Measurements from ENCODE around the gene ZBED1. TPM values are rescaled to one million over a fixed set of nuclear protein-coding genes. Genes with fewer than 3 reads are reported as not detected.
"Not testable (repeated sequence)": the region's sequence is repeated elsewhere in the genome, so short reads cannot be mapped to it uniquely, and the experiment has no call there.

The ZBED1 gene
- total and polyA plus RNA-seq, 9 of the 15 experiments (the other 6 are each of a cell fraction or from before 2014, with no cell fraction given), result 0.61 to 27.6 (median 13.9) TPM

- H3K36me3 ChIP-seq (ENCODE audit: control insufficient read depth, insufficient read depth, low read length); H3K9me3 ChIP-seq (replicated peaks; ENCODE audit: control insufficient read depth, insufficient read depth, low read depth, low read length); H3K4me2 ChIP-seq (ENCODE audit: insufficient read depth, low read length); H3K9ac ChIP-seq (ENCODE audit: insufficient read depth in 1 of 2, low read depth in 2 of 2, low read length in 2 of 2); H3K9me1 ChIP-seq (ENCODE audit: control insufficient read depth, insufficient read depth, low read length); CTCF ChIA-PET (ENCODE audit: low intra/inter-chr PET ratio); POLR2A ChIA-PET; H4K20me1 ChIP-seq (replicated peaks; ENCODE audit: control insufficient read depth, insufficient read depth, low read length); BruUV-seq (replicated peaks); H3K27me3 ChIP-seq (ENCODE audit: control insufficient read depth in 2 of 2, insufficient read depth in 2 of 2, low read length in 2 of 2); H3K4me1 ChIP-seq (replicated peaks in 1 of 2; ENCODE audit: control insufficient read depth in 2 of 2, insufficient read depth in 2 of 2, low read length in 2 of 2); ATAC-seq; H3K4me3 ChIP-seq; H3K27ac ChIP-seq (ENCODE audit: extremely low read depth, low read depth, low read length); DNase-seq (ENCODE audit: extremely low read depth in 1 of 4, low spot score in 3 of 4); FAIRE-seq; H2AFZ ChIP-seq (ENCODE audit: low read depth, low read length); TF ChIP-seq ZBTB40 (CRISPR knock-in tag; IDR thresholded peaks at IDR 0.05): not testable (repeated sequence)
- intact Hi-C loops (cut with micrococcal nuclease), result loop anchor here (5.0 kb wide), 2 partner anchors 229 to 809 kb away; no protein-coding TSS in a partner anchor
- H3K79me2 ChIP-seq (ENCODE audit: control insufficient read depth, insufficient read depth, low read length), result peaks cover 11% of the 10 kb centered on the region; the same call in 2 of the 3 replicates
- TF ChIP-seq, protein P1, sequence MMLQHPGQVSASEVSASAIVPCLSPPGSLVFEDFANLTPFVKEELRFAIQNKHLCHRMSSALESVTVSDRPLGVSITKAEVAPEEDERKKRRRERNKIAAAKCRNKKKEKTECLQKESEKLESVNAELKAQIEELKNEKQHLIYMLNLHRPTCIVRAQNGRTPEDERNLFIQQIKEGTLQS (IDR thresholded peaks at IDR 0.05), result peak; percentile 31; the same call in 1 of the 2 replicates
- TF ChIP-seq, protein P1 (CRISPR knock-in tag; conservative IDR thresholded peaks at IDR 0.05), result not testable (repeated sequence)
- TF ChIP-seq ZBTB40 (IDR thresholded peaks at IDR 0.05), result peak; percentile 80
- in situ Hi-C loops (cut with MboI), result loop anchor here (10.0 kb wide), 1 partner anchor 796 kb away; no protein-coding TSS in a partner anchor
- WGBS (ENCODE audit: insufficient coverage, low coverage, missing lambda C conversion rate), result 62% methylated on average over 15 of the region's 17 CpGs
These were observed 39.7 kb downstream of the ZBED1 start for GRCh38 chrX:2460821-2461710.
